NCI-H187 (cell line): ENCODE measurements around the gene FYB1.

Experiments
- DNase-seq, 2 experiments: peaks; one replicate each; lab custom pipeline; 2025; lab: John Stamatoyannopoulos, UW

The FYB1 gene

GRCh38 chr5:39118638-39119037, 100.7 kb downstream of the FYB1 start:
- DNase-seq: no peak

GRCh38 chr5:39117401-39117800, 102.0 kb downstream of the FYB1 start:
- no peak for DNase-seq

DNA sequence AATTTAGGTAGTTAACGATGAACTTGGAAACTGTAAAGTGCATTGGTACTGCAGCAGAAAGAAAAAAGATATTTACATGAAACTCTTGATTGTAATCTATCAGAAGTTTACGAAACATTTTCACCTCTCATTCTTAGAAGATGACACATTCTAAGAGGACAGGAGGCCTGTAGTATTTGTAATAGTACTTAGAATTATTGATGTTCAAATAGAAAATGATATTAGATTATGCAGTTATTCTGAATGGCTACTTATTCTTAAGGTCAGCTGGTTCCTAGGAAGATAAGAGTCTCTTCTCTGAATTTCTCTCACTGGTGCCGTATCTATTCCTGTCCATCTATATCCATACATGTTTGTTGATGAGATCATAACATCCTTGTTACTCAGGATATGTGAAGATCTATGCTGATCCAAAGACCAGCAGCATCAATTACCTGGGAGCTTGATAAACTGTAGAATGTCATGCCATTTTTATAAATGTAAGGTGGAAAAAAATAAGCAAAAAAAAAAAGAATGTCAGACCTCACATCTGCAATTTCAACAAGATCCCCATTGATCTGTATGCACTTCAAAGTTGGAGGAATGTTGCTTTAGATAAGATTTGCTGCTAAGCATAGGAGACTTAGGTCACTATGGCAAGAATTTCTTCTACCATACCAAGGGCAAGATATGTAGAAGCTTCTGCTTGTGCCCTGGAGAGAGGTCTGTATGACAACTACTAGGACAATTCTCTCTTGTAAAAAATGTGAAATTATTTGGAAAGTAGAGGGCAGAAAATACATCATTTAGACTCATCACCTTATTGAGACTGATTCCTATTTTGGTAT, 102.8 kb downstream of the FYB1 start:
- DNase-seq: no peak

- no peak for DNase-seq
Measured at GRCh38 chr5:39115644-39116343, 103.6 kb downstream of the FYB1 start.

GRCh38 chr5:39114155-39114554, 105.2 kb downstream of the FYB1 start:
- no peak for DNase-seq

DNA sequence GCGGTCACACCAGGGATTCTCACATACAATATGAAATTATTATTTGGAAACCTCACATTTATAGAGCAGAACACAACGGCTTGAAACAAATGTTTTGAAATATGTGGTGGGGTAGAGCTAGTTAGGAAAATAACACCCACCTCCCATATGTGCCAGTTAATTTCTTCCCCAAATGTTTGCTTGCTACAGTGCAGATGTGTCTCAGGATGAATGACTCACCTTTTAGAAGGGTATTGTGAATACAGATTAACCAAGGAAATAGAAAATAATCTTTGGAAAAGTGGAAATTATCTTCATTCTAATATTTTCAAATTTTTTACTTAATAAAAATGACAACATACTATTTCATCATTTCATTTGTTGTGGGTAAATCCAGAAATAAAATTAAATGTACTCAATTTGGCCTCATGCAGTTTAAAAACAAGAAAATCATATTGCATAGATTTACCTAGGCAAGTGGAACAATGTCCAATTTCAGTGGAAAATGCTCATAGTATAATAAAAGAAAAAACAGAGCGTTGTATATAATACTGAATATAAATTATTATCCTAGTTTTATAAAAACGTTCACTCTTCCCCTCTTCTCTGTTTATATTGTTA, 105.9 kb downstream of the FYB1 start:
- DNase-seq: no peak

DNA sequence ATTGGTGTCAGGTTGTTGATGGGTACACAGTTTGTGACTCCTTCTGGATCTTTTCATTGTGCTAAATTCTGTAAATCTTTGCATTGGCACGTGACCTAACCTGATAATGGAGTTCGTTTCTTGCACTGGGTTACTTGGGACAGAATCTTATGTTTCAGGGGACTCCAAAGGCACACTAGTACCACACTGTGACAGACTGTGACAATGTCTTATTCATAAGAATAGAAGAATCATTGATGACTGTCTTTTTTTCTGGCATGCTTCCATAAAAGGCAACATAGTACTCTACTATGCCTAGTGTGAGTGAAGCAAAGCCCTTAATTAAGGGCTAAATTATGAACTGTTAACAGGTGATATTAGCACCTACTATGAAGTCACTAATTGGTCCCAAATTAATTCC, 109.8 kb downstream of the FYB1 start:
- DNase-seq: no peak

DNA sequence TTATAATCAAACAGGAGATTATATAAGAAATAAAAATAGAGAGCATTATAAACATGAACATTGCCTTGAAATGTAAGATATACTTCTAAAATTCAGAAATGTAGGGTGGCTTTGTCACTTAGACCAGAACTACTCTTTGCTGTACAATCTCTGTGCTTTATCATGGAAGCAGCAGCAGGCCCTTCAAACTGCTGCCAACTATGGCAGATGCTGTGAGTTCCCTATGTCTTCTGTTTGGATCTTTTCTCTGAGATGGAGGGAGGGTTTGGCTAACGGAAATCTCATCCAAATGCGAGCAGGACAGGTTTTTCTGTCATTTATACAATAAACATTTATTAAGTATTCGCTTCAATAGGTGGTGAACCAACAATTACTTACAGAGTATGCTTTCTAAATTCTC, 110.4 kb downstream of the FYB1 start:
- DNase-seq: no peak

GRCh38 chr5:39107350-39107749, 112.0 kb downstream of the FYB1 start:
- no peak for DNase-seq

- DNase-seq: no peak
Measured at GRCh38 chr5:39106322-39106721, 113.0 kb downstream of the FYB1 start.

DNA sequence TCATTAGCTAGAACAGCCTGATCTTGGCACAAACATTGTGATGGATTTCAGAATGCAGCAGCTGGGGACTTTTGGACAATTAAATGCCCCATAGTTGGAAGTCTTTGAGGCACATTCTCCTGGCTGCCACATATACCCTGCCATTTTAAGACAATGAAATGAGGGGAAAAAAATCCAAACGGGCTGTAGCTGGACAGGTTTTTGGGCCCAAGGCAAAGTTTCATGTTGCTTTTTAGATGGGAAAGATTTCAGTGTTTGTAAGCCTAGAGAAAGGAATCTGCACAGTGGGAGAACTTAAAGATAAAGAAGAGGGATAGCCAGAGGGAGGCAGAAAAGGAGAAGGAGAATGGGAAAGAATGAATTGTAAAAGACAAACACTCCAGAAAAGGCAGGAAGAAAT, 115.1 kb downstream of the FYB1 start:
- DNase-seq: no peak

- DNase-seq: no peak
Measured at GRCh38 chr5:39102684-39103155, 116.6 kb downstream of the FYB1 start.

DNA sequence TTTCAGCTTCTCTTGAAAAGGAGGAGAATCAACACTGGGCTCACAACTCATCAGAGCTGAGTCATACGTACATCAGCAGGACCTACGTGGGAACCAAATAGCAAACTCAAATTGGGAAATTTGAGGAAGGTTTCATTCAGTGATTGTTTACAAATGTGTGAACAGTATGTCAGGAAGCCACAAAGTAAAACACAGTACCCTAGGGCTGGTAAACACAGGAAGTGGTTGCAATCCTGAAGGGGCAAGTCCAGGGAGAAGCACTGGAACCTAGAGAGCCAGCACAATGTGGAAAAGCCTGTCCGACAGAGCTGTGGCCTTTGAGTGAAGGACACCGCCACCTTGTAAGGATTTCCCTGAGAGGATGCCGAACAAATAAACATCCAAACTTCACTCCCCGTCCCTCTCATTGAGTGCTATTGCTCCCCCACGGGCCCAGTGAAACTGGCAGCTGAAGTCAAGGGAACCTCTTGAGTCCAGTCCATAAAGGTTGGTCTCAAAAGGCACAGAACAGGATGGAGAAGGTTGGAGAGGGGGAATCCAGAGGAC, 118.4 kb downstream of the FYB1 start:
- DNase-seq: no peak

- DNase-seq: no peak
Measured at GRCh38 chr5:39100301-39100850, 119.0 kb downstream of the FYB1 start.

DNA sequence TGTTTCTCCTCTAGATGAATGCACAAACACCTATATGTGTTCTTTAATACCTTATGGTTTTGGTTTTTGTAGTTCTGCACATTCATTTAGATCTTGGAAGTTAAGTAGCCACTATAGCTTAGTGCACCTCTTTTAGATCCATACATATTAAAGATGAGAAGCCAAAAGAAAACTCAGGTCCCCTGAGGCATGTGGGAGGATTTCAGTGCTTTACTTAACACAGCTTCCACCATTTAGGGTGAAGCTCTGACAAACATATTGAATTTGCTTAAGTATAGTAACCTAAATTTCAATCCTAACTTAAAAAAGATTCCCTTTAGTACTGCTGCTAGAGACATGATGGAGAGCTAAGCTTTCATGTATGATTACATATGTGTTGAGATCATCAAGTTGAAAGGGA, 119.5 kb downstream of the FYB1 start:
- DNase-seq: no peak

- no peak for DNase-seq
Measured at GRCh38 chr5:39093352-39093751, 126.0 kb downstream of the FYB1 start.

DNA sequence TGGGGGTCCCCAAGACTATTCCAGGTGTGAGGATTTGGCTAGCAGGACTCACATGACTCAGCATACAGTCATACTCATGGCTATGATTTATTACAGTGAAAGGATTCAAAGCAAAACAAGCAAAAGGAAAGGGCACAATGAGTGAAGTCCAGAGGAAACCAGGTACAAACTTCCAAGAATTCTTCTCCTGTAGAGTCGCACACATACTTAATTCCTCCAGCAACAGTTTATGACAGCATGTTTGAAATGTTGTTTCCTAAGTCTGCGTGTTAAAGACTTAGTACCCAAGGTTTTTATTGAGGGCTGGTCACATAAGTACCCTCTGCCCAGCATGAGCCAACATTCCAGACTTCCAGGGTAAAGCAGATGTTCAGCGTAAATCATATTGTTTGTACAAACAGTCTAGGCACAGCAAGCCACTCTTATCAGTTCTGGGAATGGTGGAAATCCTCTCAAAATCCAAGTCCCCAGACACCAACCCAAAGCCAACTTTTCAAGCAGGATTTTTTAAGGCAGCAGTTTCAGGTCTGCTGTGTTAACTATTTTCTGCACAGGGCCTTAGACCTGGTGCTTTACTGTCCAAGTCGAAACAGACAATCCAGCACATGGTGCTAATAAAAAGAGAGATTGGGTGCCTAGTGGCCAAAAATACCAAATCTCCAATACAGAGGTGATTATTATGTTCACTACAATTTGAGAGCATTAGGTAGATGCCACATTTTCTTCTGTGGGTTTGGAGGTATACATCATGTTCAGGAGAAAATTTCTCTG, 126.6 kb downstream of the FYB1 start:
- no peak for DNase-seq

DNA sequence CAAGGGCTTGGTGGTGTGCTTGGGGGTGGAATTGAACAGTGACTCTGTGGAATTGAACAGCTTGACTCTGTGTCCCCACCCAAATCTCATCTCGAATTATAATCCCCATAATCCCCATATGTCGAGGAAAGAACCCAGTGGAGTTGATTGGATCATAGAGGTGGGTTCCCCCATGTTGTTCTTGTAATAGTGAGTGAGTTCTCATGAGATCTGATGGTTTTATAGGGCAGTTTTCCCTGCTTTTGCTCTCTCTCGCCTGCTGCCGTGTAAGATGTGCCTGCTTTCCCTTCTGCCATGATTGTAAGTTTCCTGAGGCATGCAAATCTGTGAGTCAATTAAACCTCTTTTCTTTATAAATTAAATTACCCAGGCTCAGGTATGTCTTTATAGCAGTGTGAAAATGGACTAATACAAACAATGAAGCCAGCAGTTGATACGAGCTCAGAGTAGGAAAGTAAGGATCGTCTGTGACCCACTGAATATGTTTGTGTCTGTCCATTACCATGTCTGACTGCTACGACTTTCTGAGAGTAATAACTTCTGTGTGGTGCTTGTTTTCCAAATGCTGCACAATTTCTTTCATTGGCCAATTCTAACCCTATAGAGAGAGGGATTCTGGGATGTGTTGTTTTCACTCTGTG, 127.3 kb downstream of the FYB1 start:
- DNase-seq: no peak

DNA sequence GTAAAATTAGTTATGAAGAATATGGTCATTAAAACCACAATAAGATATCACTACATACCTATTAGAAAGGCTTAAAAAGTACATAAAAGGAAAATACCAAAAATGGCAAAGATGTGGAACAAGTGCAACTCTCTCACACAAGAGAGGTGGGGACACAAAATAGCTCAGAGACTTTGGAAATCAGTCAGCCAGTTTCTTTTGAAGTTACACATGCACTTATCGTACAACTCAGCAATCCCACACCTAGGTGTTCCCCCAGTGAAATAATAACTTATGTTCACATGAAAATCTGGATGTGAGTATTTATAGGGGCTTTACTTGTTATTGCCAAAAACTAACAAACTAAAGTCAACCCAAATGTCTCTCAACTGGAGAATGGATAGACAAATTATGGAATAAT, 135.4 kb downstream of the FYB1 start:
- DNase-seq: no peak

GRCh38 chr5:39082995-39083394, 136.4 kb downstream of the FYB1 start:
- no peak for DNase-seq

DNA sequence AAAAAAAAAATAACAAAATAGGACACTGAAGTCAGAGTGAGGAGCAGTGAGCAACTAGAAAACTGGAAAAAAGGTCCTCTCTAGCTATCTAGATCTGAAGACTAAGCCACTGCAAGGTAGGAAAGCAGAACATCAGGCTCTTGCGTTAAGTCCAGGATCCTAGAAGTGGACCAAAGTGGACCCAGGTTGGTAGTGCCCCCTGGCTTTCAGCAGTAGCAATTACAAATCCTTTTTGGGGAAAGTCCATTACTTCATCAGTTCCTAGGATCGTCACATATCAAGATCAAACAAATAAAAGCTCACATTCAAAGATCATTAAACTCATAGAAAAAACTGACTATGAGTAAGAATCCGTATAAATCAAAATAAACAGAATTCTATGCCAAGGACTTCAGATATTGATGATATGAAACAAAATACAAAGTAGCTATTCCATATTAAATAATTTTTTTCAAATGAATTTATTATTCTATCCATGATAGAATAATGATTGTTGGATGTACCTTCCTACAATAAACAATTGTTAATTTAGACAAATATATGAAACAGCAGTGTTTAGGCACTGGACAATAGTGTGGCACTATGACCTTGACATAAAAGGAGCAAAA, 138.7 kb downstream of the FYB1 start:
- DNase-seq: peak in 1 of 2 experiments; percentile 13
